DOHH2 (cell line): ENCODE results near the gene RBM12.

Source experiments
- H3F3A ChIP-seq: fragments of 200-600 bp; sonication (generic), shearing (Covaris generic); 2 replicates; pipeline ENCODE4 v1.6.0; 2016; ENCODE audit warnings: antibody characterized with exemption, mild to moderate bottlenecking; ENCODE audit not compliant: control insufficient read depth, insufficient read depth
- H3K27ac ChIP-seq: fragments of 200-600 bp; sonication (generic); 2 replicates; pipeline ENCODE4 v1.5.1; 2014; ENCODE audit warnings: low read depth, mild to moderate bottlenecking, low read length, moderate library complexity
- H3K27me3 ChIP-seq: fragments of 200-600 bp; sonication (generic); 2 replicates; pipeline ENCODE4 v1.6.1; 2014; ENCODE audit warnings: mild to moderate bottlenecking, low read length, mixed read lengths; ENCODE audit not compliant: control insufficient read depth
- H3K36me3 ChIP-seq: fragments of 200-600 bp; sonication (generic); 2 replicates; pipeline ENCODE4 v1.6.1; 2014; ENCODE audit warnings: mild to moderate bottlenecking, low read length, moderate library complexity, mixed read lengths; ENCODE audit not compliant: control insufficient read depth
- H3K4me1 ChIP-seq: fragments of 200-600 bp; sonication (generic); 2 replicates; pipeline ENCODE4 v1.6.1; 2014; ENCODE audit warnings: mild to moderate bottlenecking, low read length, mixed read lengths; ENCODE audit not compliant: control insufficient read depth
- H3K4me2 ChIP-seq: fragments of 200-600 bp; sonication (generic); 2 replicates; pipeline ENCODE4 v1.6.0; 2014; ENCODE audit warnings: mild to moderate bottlenecking, low read length, moderate library complexity
- H3K4me3 ChIP-seq: fragments of 200-600 bp; sonication (generic); 2 replicates; pipeline ENCODE4 v1.5.1; 2014; ENCODE audit warnings: mild to moderate bottlenecking, low read length, mixed read lengths
- H3K79me2 ChIP-seq: fragments of 200-600 bp; sonication (generic); 2 replicates; pipeline ENCODE4 v1.6.1; 2014; ENCODE audit warnings: mild to moderate bottlenecking, low read length, mixed read lengths; ENCODE audit not compliant: control insufficient read depth
- H3K9me2 ChIP-seq: fragments of 200-600 bp; sonication (generic); replicated peaks from 2 replicates; pipeline ENCODE4 v1.6.1; 2014; ENCODE audit warnings: mild to moderate bottlenecking, low read length, mixed read lengths; ENCODE audit not compliant: control insufficient read depth
- H3K9me3 ChIP-seq: fragments of 200-600 bp; sonication (generic); 2 replicates; pipeline ENCODE4 v1.6.1; 2014; ENCODE audit warnings: antibody characterized with exemption, low read length, mixed read lengths; ENCODE audit not compliant: control insufficient read depth, insufficient read depth
- H4K20me1 ChIP-seq: fragments of 200-600 bp; sonication (generic); 2 replicates; pipeline ENCODE4 v1.6.0; 2014; ENCODE audit warnings: low read depth, mild to moderate bottlenecking, antibody characterized with exemption, low read length, moderate library complexity; ENCODE audit not compliant: control insufficient read depth, insufficient read depth
- CTCF ChIP-seq: fragments of 200-600 bp; sonication (generic); IDR thresholded peaks from one replicate; pipeline ENCODE4 v1.5.1; 2014; ENCODE audit warnings: antibody characterized with exemption, mild to moderate bottlenecking, low read depth, low read length; ENCODE audit not compliant: poor library complexity, severe bottlenecking
- EZH2phosphoT487 ChIP-seq: fragments of 200-600 bp; sonication (generic); IDR thresholded peaks from 2 replicates; pipeline ENCODE4 v1.6.1; 2017; ENCODE audit warnings: borderline replicate concordance, mild to moderate bottlenecking, antibody characterized with exemption, low read length, moderate library complexity, mixed read lengths

RBM12 gene

GRCh38 chr20:35606127-35606526 is 58.6 kb downstream of the RBM12 start:
- no peak for TF ChIP-seq EZH2phosphoT487
- no peak for TF ChIP-seq CTCF
- Histone ChIP-seq H3K4me1 (peaks cover 19% of the 10 kb centered on the region), H3K4me3 (no peak overlapping the region), H3K27ac (no peak overlapping the region), H3K27me3 (peaks cover 11% of the 10 kb centered on the region), H3K79me2 (no peaks in the 10 kb centered on the region), H4K20me1 (no peaks in the 10 kb centered on the region), H3F3A (no peaks in the 10 kb centered on the region), H3K9me3 (no peaks in the 10 kb centered on the region), H3K4me2 (no peak overlapping the region), H3K36me3 (no peaks in the 10 kb centered on the region), H3K9me2 (no peaks in the 10 kb centered on the region)

DNA sequence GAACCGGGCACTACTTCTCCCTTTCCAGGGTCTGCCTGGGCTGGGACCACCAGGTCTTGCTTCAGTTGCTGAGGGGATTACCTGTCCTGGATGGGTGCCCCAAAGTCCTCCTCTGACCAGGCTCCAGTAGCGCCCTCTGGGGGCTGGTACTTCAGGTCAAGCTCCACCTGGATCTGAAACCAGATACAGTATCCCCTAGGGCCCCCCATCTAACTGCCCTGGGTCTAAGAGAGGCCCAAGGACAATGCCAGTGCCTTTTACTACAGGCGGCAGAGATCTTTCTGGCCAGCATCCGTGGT is 60.3 kb downstream of the RBM12 start:
- Histone ChIP-seq H3K27ac (no peak overlapping the region), H3K79me2 (no peaks in the 10 kb centered on the region), H3K9me2 (no peaks in the 10 kb centered on the region), H3K4me3 (no peak overlapping the region), H3K4me2 (no peak overlapping the region), H3K36me3 (no peaks in the 10 kb centered on the region), H3K27me3 (peaks cover 23% of the 10 kb centered on the region), H3F3A (no peaks in the 10 kb centered on the region), H4K20me1 (no peaks in the 10 kb centered on the region), H3K9me3 (no peaks in the 10 kb centered on the region), H3K4me1 (peaks cover 15% of the 10 kb centered on the region)
- TF ChIP-seq EZH2phosphoT487 (no peak), CTCF (peak; percentile 76)

DNA sequence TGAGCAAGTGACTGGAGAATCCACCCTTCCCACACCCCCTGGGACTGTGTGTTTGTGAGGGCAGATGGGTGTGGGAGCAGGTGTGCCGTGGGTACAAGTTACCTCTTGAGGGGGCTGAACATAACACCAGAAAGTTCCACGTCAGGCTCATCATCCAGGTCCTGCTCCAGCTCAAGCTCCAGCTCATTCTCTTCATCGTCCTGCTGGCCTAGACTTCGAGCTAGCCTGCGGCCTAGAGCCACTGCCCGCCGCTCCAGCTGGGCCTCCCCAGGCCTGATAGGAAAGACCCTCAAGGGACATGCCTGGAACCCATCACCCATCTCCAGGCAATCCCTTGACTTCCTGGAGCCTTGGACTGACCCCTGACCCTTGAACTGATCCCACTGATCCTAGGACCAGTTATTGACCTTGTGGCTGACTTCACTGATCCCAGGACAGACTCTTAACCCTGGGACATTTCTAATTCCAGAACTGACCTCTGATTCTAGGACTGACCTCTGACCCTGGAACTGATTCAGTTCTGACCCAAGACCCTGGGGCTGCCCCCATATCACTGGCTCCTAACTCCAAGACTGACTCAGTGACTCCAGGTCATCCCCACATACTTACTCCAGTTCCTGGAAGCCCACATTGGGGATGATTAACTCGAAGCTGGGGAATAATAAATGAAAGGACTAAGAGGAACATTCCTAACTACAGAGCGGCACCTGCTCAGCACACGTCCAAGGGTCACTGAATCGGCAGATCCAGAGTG is 60.8 kb downstream of the RBM12 start:
- H3K4me1 ChIP-seq: peaks cover 15% of the 10 kb centered on the region
- H3K27me3 ChIP-seq: peaks cover 26% of the 10 kb centered on the region
- H3F3A ChIP-seq: no peaks in the 10 kb centered on the region
- no peak overlapping the region for H3K4me3 ChIP-seq
- H3K9me3 ChIP-seq: no peaks in the 10 kb centered on the region
- H3K27ac ChIP-seq: no peak overlapping the region
- no peaks in the 10 kb centered on the region for H3K9me2 ChIP-seq
- no peak overlapping the region for H3K4me2 ChIP-seq
- H3K79me2 ChIP-seq: no peaks in the 10 kb centered on the region
- H4K20me1 ChIP-seq: no peaks in the 10 kb centered on the region
- TF ChIP-seq EZH2phosphoT487: no peak
- no peak for TF ChIP-seq CTCF
- H3K36me3 ChIP-seq: no peaks in the 10 kb centered on the region
